Measurements from ENCODE around the gene COA4. TPM values are rescaled to one million over a fixed set of nuclear protein-coding genes. Genes with fewer than 3 reads are reported as not detected.
"Not testable (repeated sequence)": the region's sequence is repeated elsewhere in the genome, so short reads cannot be mapped to it uniquely, and the experiment has no call there.

COA4 gene
- 112 and 125 TPM in 2 replicates for total RNA-seq (2014; rRNA removed; shearing (Covaris generic))

- in situ Hi-C loops (cut with HindIII; ENCODE audit: low sequenced_read_pairs) = no loop called here
- DNase-seq (ENCODE audit: low spot score) = peak; percentile 99
These were observed at the start of gene COA4, which contains the start of gene PAAF1 for GRCh38 chr11:73876424-73877310. Gene COA4, minus strand, starts transcription at chr11:73876846. Its CDS starts 3,468 bp downstream, at chr11:73873378. Gene PAAF1, plus strand, starts transcription at chr11:73876999. Its CDS starts 23 bp downstream, at chr11:73877022.

GRCh38 chr11:73921180-73921579 is 44.5 kb upstream of the COA4 start:
- DNase-seq (ENCODE audit: low spot score) = no peak
- in situ Hi-C loops (cut with HindIII; ENCODE audit: low sequenced_read_pairs) = no loop called here

GRCh38 chr11:73916435-73916834 is 39.8 kb upstream of the COA4 start:
- no peak for DNase-seq (ENCODE audit: low spot score)
- in situ Hi-C loops (cut with HindIII; ENCODE audit: low sequenced_read_pairs) = no loop called here

- in situ Hi-C loops (cut with HindIII; ENCODE audit: low sequenced_read_pairs) = no loop called here
- DNase-seq (ENCODE audit: low spot score) = no peak
These were observed 37.6 kb upstream of the COA4 start for GRCh38 chr11:73914284-73914683.

GRCh38 chr11:73913472-73913871 is 36.8 kb upstream of the COA4 start:
- in situ Hi-C loops (cut with HindIII; ENCODE audit: low sequenced_read_pairs) = no loop called here
- DNase-seq (ENCODE audit: low spot score) = no peak

- in situ Hi-C loops (cut with HindIII; ENCODE audit: low sequenced_read_pairs) = no loop called here
- no peak for DNase-seq (ENCODE audit: low spot score)
These were observed 35.4 kb upstream of the COA4 start for GRCh38 chr11:73912026-73912425.

- in situ Hi-C loops (cut with HindIII; ENCODE audit: low sequenced_read_pairs) = no loop called here
- no peak for DNase-seq (ENCODE audit: low spot score)
These were observed 30.5 kb upstream of the COA4 start for GRCh38 chr11:73907191-73907590.

GRCh38 chr11:73902303-73902702 is 25.7 kb upstream of the COA4 start:
- in situ Hi-C loops (cut with HindIII; ENCODE audit: low sequenced_read_pairs) = no loop called here
- DNase-seq (ENCODE audit: low spot score) = no peak

GRCh38 chr11:73894725-73895335 is 18.2 kb upstream of the COA4 start:
- DNase-seq (ENCODE audit: low spot score) = no peak
- in situ Hi-C loops (cut with HindIII; ENCODE audit: low sequenced_read_pairs) = no loop called here

- in situ Hi-C loops (cut with HindIII; ENCODE audit: low sequenced_read_pairs) = no loop called here
- DNase-seq (ENCODE audit: low spot score) = no peak
These were observed 16.4 kb upstream of the COA4 start for GRCh38 chr11:73893041-73893440.

- in situ Hi-C loops (cut with HindIII; ENCODE audit: low sequenced_read_pairs) = no loop called here
- no peak for DNase-seq (ENCODE audit: low spot score)
These were observed 12.9 kb upstream of the COA4 start for GRCh38 chr11:73889536-73889935.

GRCh38 chr11:73889019-73889418 is 12.4 kb upstream of the COA4 start:
- in situ Hi-C loops (cut with HindIII; ENCODE audit: low sequenced_read_pairs) = no loop called here
- DNase-seq (ENCODE audit: low spot score) = no peak

GRCh38 chr11:73888244-73888643 is 11.6 kb upstream of the COA4 start:
- no peak for DNase-seq (ENCODE audit: low spot score)
- in situ Hi-C loops (cut with HindIII; ENCODE audit: low sequenced_read_pairs) = no loop called here

- in situ Hi-C loops (cut with HindIII; ENCODE audit: low sequenced_read_pairs) = no loop called here
- DNase-seq (ENCODE audit: low spot score) = no peak
These were observed 7.2 kb upstream of the COA4 start for GRCh38 chr11:73883856-73884255.

GRCh38 chr11:73880449-73880848 is 3.8 kb upstream of the COA4 start:
- DNase-seq (ENCODE audit: low spot score) = not testable (repeated sequence)

GRCh38 chr11:73878771-73879170 is 2.1 kb upstream of the COA4 start:
- in situ Hi-C loops (cut with HindIII; ENCODE audit: low sequenced_read_pairs) = no loop called here
- no peak for DNase-seq (ENCODE audit: low spot score)

More at GRCh38 chr11:73880449-73880848, 3.8 kb upstream of the COA4 start:
- in situ Hi-C loops (cut with HindIII; ENCODE audit: low sequenced_read_pairs) = not testable (repeated sequence)

- no peak for DNase-seq (ENCODE audit: low spot score)
- in situ Hi-C loops (cut with HindIII; ENCODE audit: low sequenced_read_pairs) = no loop called here
These were observed 806 bp downstream of the COA4 start for GRCh38 chr11:73875840-73876239.

- in situ Hi-C loops (cut with HindIII; ENCODE audit: low sequenced_read_pairs) = no loop called here
These were observed 1.3 kb downstream of the COA4 start for GRCh38 chr11:73875380-73875779.

GRCh38 chr11:73872749-73873357 is 3.8 kb downstream of the COA4 start:
- no peak for DNase-seq (ENCODE audit: low spot score)
- in situ Hi-C loops (cut with HindIII; ENCODE audit: low sequenced_read_pairs) = no loop called here

More at GRCh38 chr11:73875380-73875779, 1.3 kb downstream of the COA4 start:
- DNase-seq (ENCODE audit: low spot score) = no peak

- DNase-seq (ENCODE audit: low spot score) = no peak
- in situ Hi-C loops (cut with HindIII; ENCODE audit: low sequenced_read_pairs) = no loop called here
These were observed 6.4 kb downstream of the COA4 start for GRCh38 chr11:73870261-73870660.
